Thyroid gland (tissue), 4 donors: ENCODE results near the gene OR4K14. TPM values are rescaled to one million over a fixed set of nuclear protein-coding genes. Genes with fewer than 3 reads are reported as not detected.

Experiments used
- DNase-seq, 2 donors: peaks; one replicate each; pipeline ENCODE4 v3.0.0-alpha.2; 2019
- H3K27ac ChIP-seq, 3 donors: fragments of 200-600 bp; sonication (generic); 1 replicate in 2 of 3; 2 replicates in 1 of 3; pipeline ENCODE4 v1.5.1; 2016 to 2019; ENCODE audit warnings: mild to moderate bottlenecking in 1 of 3, moderate library complexity in 1 of 3
- H3K27me3 ChIP-seq: fragments of 200-600 bp; sonication (generic); one replicate; pipeline ENCODE4 v1.5.1; 2019
- H3K36me3 ChIP-seq, 2 donors: fragments of 200-600 bp; sonication (generic); one replicate each; pipeline ENCODE4 v1.5.1; 2016 to 2019
- H3K4me1 ChIP-seq, 2 donors: fragments of 200-600 bp; sonication (generic); one replicate each; pipeline ENCODE4 v1.5.1; 2017 to 2019
- H3K4me3 ChIP-seq, 3 donors: fragments of 200-600 bp; sonication (generic); replicated peaks in 1 of 3; 1 replicate in 2 of 3; 2 replicates in 1 of 3; pipeline ENCODE4 v1.5.1; 2016; ENCODE audit warnings: mild to moderate bottlenecking in 1 of 3
- H3K9me3 ChIP-seq: fragments of 200-600 bp; sonication (generic); one replicate; pipeline ENCODE4 v1.5.1; 2017
- CTCF ChIP-seq, 6 experiments: fragments of 200-600 bp in 3 of 6; fragments of 450-650 bp in 3 of 6; sonication (generic) in 3 of 6; IDR thresholded peaks; one replicate each; pipeline ENCODE4 v1.5.1; 2016 to 2019; ENCODE audit warnings: antibody characterized with exemption in 6 of 6, mild to moderate bottlenecking in 2 of 6, inconsistent platforms in 1 of 6, moderate library complexity in 1 of 6
- POLR2A ChIP-seq, 2 donors: fragments of 450-650 bp; IDR thresholded peaks; one replicate each; pipeline ENCODE4 v1.6.1; 2017; ENCODE audit warnings: antibody characterized with exemption in 2 of 2, mild to moderate bottlenecking in 2 of 2, moderate library complexity in 1 of 2
- WGBS, 2 donors: methylation state at CpG; one replicate each; pipeline ENCODE4 v1.1.5; 2017; 5-methylcytosine and 5-hydroxymethylcytosine counted together
- intact Hi-C: fragments of 100-400 bp; cut with DNase I; formaldehyde crosslinking; loops from one replicate; pipeline ENCODE4 v1.15.1; 2023
- total RNA-seq, 4 donors: library from RNA; depleted of rRNA; stranded (reverse); fragments of >200 nt; gene quantifications; one replicate each; pipeline ENCODE4 v1.2.3, GENCODE V29; 2016

The OR4K14 gene
- not detected for total RNA-seq

- intact Hi-C loops = no loop called here
- no peaks in the 10 kb centered on the region for H3K27me3 ChIP-seq
- no peak within 1 kb of the TSS for H3K4me3 ChIP-seq
- H3K27ac ChIP-seq = no peak within 1 kb of the TSS
- no peaks in the 10 kb centered on the region for H3K4me1 ChIP-seq
- TF ChIP-seq POLR2A (IDR thresholded peaks at IDR 0.05) = no peak
- no peak for TF ChIP-seq CTCF (IDR thresholded peaks at IDR 0.05)
- DNase-seq = no peak
- WGBS, 2 donors = 73 to 84% methylated on average over 2 of the region's 2 CpGs
- no peaks in the 10 kb centered on the region for H3K9me3 ChIP-seq
- H3K36me3 ChIP-seq = no peaks in the 10 kb centered on the region
These were observed at the start of gene OR4K14 for GRCh38 chr14:20019257-20019865. Gene OR4K14, minus strand, starts transcription at chr14:20019307. Its CDS starts 4,114 bp downstream, at chr14:20015193.

- Histone ChIP-seq H3K9me3 (no peaks in the 10 kb centered on the region), H3K4me1 (no peaks in the 10 kb centered on the region), H3K27ac (no peak within 1 kb of the TSS), H3K4me3 (no peak within 1 kb of the TSS), H3K36me3 (no peaks in the 10 kb centered on the region), H3K27me3 (no peaks in the 10 kb centered on the region)
- TF ChIP-seq CTCF (IDR thresholded peaks at IDR 0.05) (no peak), POLR2A (IDR thresholded peaks at IDR 0.05) (no peak)
- no peak for DNase-seq
- intact Hi-C loops = no loop called here
- 64 to 70% methylated on average over 2 of the region's 2 CpGs for WGBS, 2 donors
These were observed 40.6 kb upstream of the OR4K14 start, which contains the start of gene OR4L1 for GRCh38 chr14:20059745-20060144. Gene OR4L1, plus strand, starts transcription at chr14:20060045. Its CDS starts 0 bp downstream, at chr14:20060045.

GRCh38 chr14:20048202-20048601, 29.1 kb upstream of the OR4K14 start:
- no peaks in the 10 kb centered on the region for H3K9me3 ChIP-seq
- no peak for TF ChIP-seq CTCF (IDR thresholded peaks at IDR 0.05)
- TF ChIP-seq POLR2A (IDR thresholded peaks at IDR 0.05) = no peak

GRCh38 chr14:20044243-20044642, 25.1 kb upstream of the OR4K14 start:
- Histone ChIP-seq H3K27ac (no peak overlapping the region), H3K27me3 (no peaks in the 10 kb centered on the region), H3K36me3 (no peaks in the 10 kb centered on the region), H3K9me3 (no peaks in the 10 kb centered on the region), H3K4me3 (no peak overlapping the region), H3K4me1 (no peaks in the 10 kb centered on the region)
- WGBS, 2 donors = 68 to 75% methylated on average over 5 of the region's 5 CpGs
- no peak for DNase-seq
- TF ChIP-seq CTCF (IDR thresholded peaks at IDR 0.05) (no peak), POLR2A (IDR thresholded peaks at IDR 0.05) (no peak)
- intact Hi-C loops = no loop called here

More at GRCh38 chr14:20048202-20048601, 29.1 kb upstream of the OR4K14 start:
- Histone ChIP-seq H3K27me3 (no peaks in the 10 kb centered on the region), H3K36me3 (no peaks in the 10 kb centered on the region), H3K4me3 (no peak overlapping the region), H3K27ac (no peak overlapping the region), H3K4me1 (no peaks in the 10 kb centered on the region)
- 58 to 65% methylated on average over 1 of the region's 1 CpG for WGBS, 2 donors
- intact Hi-C loops = no loop called here
- DNase-seq = no peak

GRCh38 chr14:20035938-20036337, 16.8 kb upstream of the OR4K14 start, which contains the start of gene OR4K13:
Gene OR4K13, minus strand, starts transcription at chr14:20036038. Its CDS starts 1,280 bp downstream, at chr14:20034758.
- DNase-seq = no peak
- H3K4me3 ChIP-seq = no peak within 1 kb of the TSS
- TF ChIP-seq CTCF (IDR thresholded peaks at IDR 0.05) (no peak), POLR2A (IDR thresholded peaks at IDR 0.05) (no peak)
- no peaks in the 10 kb centered on the region for H3K36me3 ChIP-seq
- WGBS, 2 donors = 92 to 93% methylated on average over 4 of the region's 4 CpGs
- no peaks in the 10 kb centered on the region for H3K27me3 ChIP-seq
- no peak within 1 kb of the TSS for H3K27ac ChIP-seq
- no peaks in the 10 kb centered on the region for H3K4me1 ChIP-seq
- intact Hi-C loops = no loop called here
- H3K9me3 ChIP-seq = no peaks in the 10 kb centered on the region
